Brain microvascular endothelial cell (primary cell): ENCODE measurements around the gene UTS2.

ENCODE experiments used
- DNase-seq: peaks from one replicate; pipeline ENCODE4 v3.0.0-alpha.2; 2020
- H3K27ac ChIP-seq: fragments of 250-450 bp; sonication (Bioruptor Pico); 2 replicates; pipeline ENCODE4 v1.5.1; 2020; ENCODE audit warnings: mild to moderate bottlenecking, moderate library complexity
- H3K27me3 ChIP-seq: fragments of 250-450 bp; sonication (Bioruptor Pico); replicated peaks from 2 replicates; pipeline ENCODE4 v1.5.1; 2020; ENCODE audit warnings: mild to moderate bottlenecking
- H3K36me3 ChIP-seq: fragments of 250-450 bp; sonication (Bioruptor Pico); replicated peaks from 2 replicates; pipeline ENCODE4 v1.5.1; 2020; ENCODE audit warnings: mild to moderate bottlenecking
- H3K4me3 ChIP-seq: 2 replicates; pipeline ENCODE4 v1.5.1; 2011; ENCODE audit warnings: low read depth, mild to moderate bottlenecking, control low read depth, low read length, moderate library complexity
- CTCF ChIP-seq: IDR thresholded peaks from 2 replicates; pipeline ENCODE4 v1.5.1; 2011; ENCODE audit warnings: low read depth, mild to moderate bottlenecking, moderate library complexity, low read length, control low read depth, inconsistent platforms; ENCODE audit errors: missing control alignments
- in situ Hi-C: cut with HindIII; loops from 2 replicates; pipeline ENCODE4 v1.10.0; 2017; ENCODE audit warnings: low sequenced_read_pairs, low pct_ligation_motif_present

Gene UTS2

GRCh38 chr1:7861452-7861851, 8.6 kb upstream of the UTS2 start:
- H3K36me3 ChIP-seq: no peaks in the 10 kb centered on the region

GRCh38 chr1:7860130-7860529, 7.3 kb upstream of the UTS2 start:
- Histone ChIP-seq H3K4me3 (no peak overlapping the region), H3K27ac (no peak overlapping the region), H3K36me3 (no peaks in the 10 kb centered on the region), H3K27me3 (no peaks in the 10 kb centered on the region)
- no peak for DNase-seq
- in situ Hi-C loops: no loop called here
- TF ChIP-seq CTCF: no peak

More at GRCh38 chr1:7861452-7861851, 8.6 kb upstream of the UTS2 start:
- no peaks in the 10 kb centered on the region for H3K27me3 ChIP-seq
- in situ Hi-C loops: no loop called here
- no peak for DNase-seq
- TF ChIP-seq CTCF: no peak
- H3K27ac ChIP-seq: no peak overlapping the region
- no peak overlapping the region for H3K4me3 ChIP-seq

- Histone ChIP-seq H3K36me3 (no peaks in the 10 kb centered on the region), H3K27me3 (no peaks in the 10 kb centered on the region), H3K4me3 (no peak overlapping the region), H3K27ac (no peak overlapping the region)
- in situ Hi-C loops: no loop called here
- DNase-seq: no peak
- TF ChIP-seq CTCF: no peak
Measured at GRCh38 chr1:7859406-7859805, 6.5 kb upstream of the UTS2 start.

GRCh38 chr1:7857985-7858384, 5.1 kb upstream of the UTS2 start:
- DNase-seq: no peak
- Histone ChIP-seq H3K27ac (no peak overlapping the region), H3K36me3 (no peaks in the 10 kb centered on the region), H3K4me3 (no peak overlapping the region), H3K27me3 (no peaks in the 10 kb centered on the region)
- no peak for TF ChIP-seq CTCF
- in situ Hi-C loops: no loop called here

DNA sequence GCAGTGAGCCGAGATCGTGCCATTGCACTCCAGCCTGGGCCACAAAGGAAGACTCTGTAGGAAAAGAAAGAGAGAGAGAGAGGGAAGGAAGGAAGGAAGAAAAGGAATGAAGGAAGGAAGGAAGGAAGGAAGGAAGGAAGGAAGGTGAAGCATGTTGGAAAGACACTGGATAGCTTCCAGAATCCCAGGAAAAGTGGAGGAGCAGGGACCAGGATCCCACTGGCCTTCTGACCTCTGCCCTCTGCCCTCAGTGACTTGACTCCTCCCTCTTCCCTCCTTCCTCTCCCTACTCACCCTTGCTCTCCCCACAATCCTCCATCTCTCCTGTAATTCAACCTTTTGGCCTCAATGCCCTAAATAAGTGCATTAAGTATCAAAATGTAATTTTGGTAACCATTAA, 4.1 kb upstream of the UTS2 start:
- no peak overlapping the region for H3K4me3 ChIP-seq
- H3K27me3 ChIP-seq: no peaks in the 10 kb centered on the region
- H3K27ac ChIP-seq: no peak overlapping the region
- no peaks in the 10 kb centered on the region for H3K36me3 ChIP-seq
- no peak for DNase-seq
- TF ChIP-seq CTCF: no peak
- in situ Hi-C loops: no loop called here

GRCh38 chr1:7856345-7856744, 3.5 kb upstream of the UTS2 start:
- H3K4me3 ChIP-seq: no peak overlapping the region

More at GRCh38 chr1:7856345-7856744, 3.5 kb upstream of the UTS2 start:
- in situ Hi-C loops: no loop called here
- DNase-seq: peak; percentile 9
- peak; percentile 63 for TF ChIP-seq CTCF
- Histone ChIP-seq H3K36me3 (no peaks in the 10 kb centered on the region), H3K27me3 (no peaks in the 10 kb centered on the region), H3K27ac (no peak overlapping the region)
